HepG2 (cell line): ENCODE results near the gene ZBTB45. TPM values are rescaled to one million over a fixed set of nuclear protein-coding genes. Genes with fewer than 3 reads are reported as not detected.

Source experiments
- ATF7-NPFF ChIP-seq: sonication (generic); formaldehyde crosslinking; IDR thresholded peaks from 2 replicates; pipeline ENCODE4 v1.8.1; 2023; ENCODE audit warnings: mild to moderate bottlenecking, low read depth, missing genetic modification reagents, moderate library complexity
- BHLHE40 ChIP-seq: IDR thresholded peaks from 2 replicates; pipeline ENCODE4 v1.6.1; 2011; ENCODE audit warnings: low read length, improper control_type of control experiment
- CBFB ChIP-seq: sonication (generic); formaldehyde crosslinking; IDR thresholded peaks from 2 replicates; pipeline ENCODE4 v1.4.0; 2020; ENCODE audit warnings: missing genetic modification reagents
- ELF1 ChIP-seq: sonication (generic); formaldehyde crosslinking; IDR thresholded peaks from 2 replicates; pipeline ENCODE4 v1.4.0; 2020; ENCODE audit warnings: missing genetic modification reagents
- ELF4 ChIP-seq: sonication (generic); formaldehyde crosslinking; IDR thresholded peaks from 2 replicates; pipeline ENCODE4 v1.5.0; 2020; ENCODE audit warnings: missing genetic modification reagents, mild to moderate bottlenecking, moderate library complexity, borderline replicate concordance
- FOSL1 ChIP-seq: sonication (generic); formaldehyde crosslinking; IDR thresholded peaks from 2 replicates; pipeline ENCODE4 v1.9.0; 2021; ENCODE audit warnings: missing genetic modification reagents, borderline replicate concordance
- GATAD1 ChIP-seq: IDR thresholded peaks from 2 replicates; pipeline ENCODE4 v1.6.1; 2016; ENCODE audit warnings: missing genetic modification reagents, missing compliant biosample characterization
- GZF1 ChIP-seq: sonication (generic); formaldehyde crosslinking; IDR thresholded peaks from 2 replicates; pipeline ENCODE4 v1.5.1; 2020; ENCODE audit warnings: mild to moderate bottlenecking, missing genetic modification reagents
- KAT8 ChIP-seq: IDR thresholded peaks from 2 replicates; pipeline ENCODE4 v1.6.1; 2016; ENCODE audit warnings: missing genetic modification reagents, missing compliant biosample characterization
- KDM5B ChIP-seq: sonication (generic); formaldehyde crosslinking; IDR thresholded peaks from 2 replicates; pipeline ENCODE4 v1.4.0; 2020; ENCODE audit warnings: missing genetic modification reagents, mild to moderate bottlenecking, borderline replicate concordance
- LRRFIP1 ChIP-seq: sonication (generic); formaldehyde crosslinking; conservative IDR thresholded peaks from 2 replicates; pipeline ENCODE4 v1.4.0; 2020; ENCODE audit warnings: missing genetic modification reagents
- MIER2 ChIP-seq: IDR thresholded peaks from 2 replicates; pipeline ENCODE4 v1.6.1; 2016; ENCODE audit warnings: missing biosample characterization, missing genetic modification reagents
- RNF2 ChIP-seq: fragments of 450-650 bp; conservative IDR thresholded peaks from 2 replicates; pipeline ENCODE4 v1.6.1; 2016; ENCODE audit warnings: low read depth
- SKIL ChIP-seq: sonication (generic); formaldehyde crosslinking; IDR thresholded peaks from 2 replicates; pipeline ENCODE4 v1.8.0; 2022; ENCODE audit warnings: missing genetic modification reagents, mild to moderate bottlenecking, moderate library complexity, borderline replicate concordance
- SP1 ChIP-seq, 2 experiments: fragments of 450-650 bp in 1 of 2; sonication (generic) in 1 of 2; formaldehyde crosslinking in 1 of 2; IDR thresholded peaks; 2 replicates each; pipeline versions ENCODE4 v1.4.0 to v1.6.1; 2016 to 2020; ENCODE audit warnings: missing genetic modification reagents in 1 of 2
- TFE3 ChIP-seq: IDR thresholded peaks from 2 replicates; pipeline ENCODE4 v1.6.1; 2016
- ZNF296 ChIP-seq: sonication (generic); formaldehyde crosslinking; conservative IDR thresholded peaks from 2 replicates; pipeline ENCODE4 v1.5.0; 2020; ENCODE audit warnings: mild to moderate bottlenecking, missing genetic modification reagents
- ZNF556 ChIP-seq: sonication (generic); formaldehyde crosslinking; IDR thresholded peaks from 2 replicates; pipeline ENCODE4 v1.4.0; 2020; ENCODE audit warnings: mild to moderate bottlenecking, missing genetic modification reagents, borderline replicate concordance
- ZNF792 ChIP-seq: IDR thresholded peaks from 2 replicates; pipeline ENCODE4 v1.6.1; 2016
- ZXDC ChIP-seq: sonication (generic); formaldehyde crosslinking; IDR thresholded peaks from 2 replicates; pipeline ENCODE4 v1.5.0; 2020; ENCODE audit warnings: mild to moderate bottlenecking, missing genetic modification reagents
- polyA plus RNA-seq, 8 experiments: library from polyadenylated mRNA; depleted of rRNA in 3 of 8; stranded (reverse) in 7 of 8; unstranded in 1 of 8; fragments of >200 nt; fragmentation: Illumina TruSeq in 4 of 8; extraction: Trizol in 4 of 8; gene quantifications; 2 replicates each; pipeline versions ENCODE4 v1.2.1 to v1.2.3, GENCODE V29; 2011 to 2016; ENCODE audit warnings: low read depth in 4 of 8, missing spikeins in 1 of 8, mixed read lengths in 1 of 8; ENCODE audit not compliant: insufficient read depth in 1 of 8
- total RNA-seq, 5 experiments: library from RNA; depleted of rRNA; stranded (reverse); fragments of >200 nt; fragmentation: Illumina TruSeq; extraction: Trizol; gene quantifications; 2 replicates each; pipeline ENCODE4 v1.2.3, GENCODE V29; 2016; ENCODE audit warnings: low read depth in 1 of 5

Gene ZBTB45
- total and polyA plus RNA-seq, 2 of the 13 experiments (the other 11 are each of a cell fraction or from before 2014, with no cell fraction given): 3.0 to 3.7 TPM

GRCh38 chr19:58519355-58520256 lies at the start of gene ZBTB45 (continued):
- TF ChIP-seq ZNF556 (CRISPR knock-in tag) (peak; percentile 90), ZNF792 (CRISPR knock-in tag) (peak; percentile 93), KDM5B (CRISPR knock-in tag) (peak; percentile 89; the same call in 1 of the 2 replicates), ZNF296 (CRISPR knock-in tag) (no peak), KAT8 (CRISPR knock-in tag) (peak; percentile 99), FOSL1 (CRISPR knock-in tag) (0 out of 2 replicates have a peak, but pooled peaks have one; percentile 26), ELF4 (peak; percentile 68; the same call in 1 of the 2 replicates), LRRFIP1 (CRISPR knock-in tag) (0 out of 2 replicates have a peak, but pooled peaks have one; percentile 71), BHLHE40 (peak; percentile 67), RNF2 (0 out of 2 replicates have a peak, but pooled peaks have one; percentile 62), GATAD1 (CRISPR knock-in tag) (peak; percentile 99), ELF1 (peak; percentile 97), GZF1 (CRISPR knock-in tag) (0 out of 2 replicates have a peak, but pooled peaks have one; percentile 11), SKIL (CRISPR knock-in tag) (peak; percentile 73), TFE3 (peak; percentile 67; the same call in 1 of the 2 replicates), MIER2 (CRISPR knock-in tag) (peak; percentile 61; the same call in 1 of the 2 replicates), ATF7-NPFF (peak; percentile 96), SP1 (IDR thresholded peaks at IDR 0.05) (no peak), SP1 (CRISPR knock-in tag; IDR thresholded peaks at IDR 0.05) (peak; percentile 94), CBFB (peak; percentile 98), ZXDC (peak; percentile 87; the same call in 1 of the 2 replicates)
